Measurements from ENCODE around the gene EDA.

Gene EDA

DNA sequence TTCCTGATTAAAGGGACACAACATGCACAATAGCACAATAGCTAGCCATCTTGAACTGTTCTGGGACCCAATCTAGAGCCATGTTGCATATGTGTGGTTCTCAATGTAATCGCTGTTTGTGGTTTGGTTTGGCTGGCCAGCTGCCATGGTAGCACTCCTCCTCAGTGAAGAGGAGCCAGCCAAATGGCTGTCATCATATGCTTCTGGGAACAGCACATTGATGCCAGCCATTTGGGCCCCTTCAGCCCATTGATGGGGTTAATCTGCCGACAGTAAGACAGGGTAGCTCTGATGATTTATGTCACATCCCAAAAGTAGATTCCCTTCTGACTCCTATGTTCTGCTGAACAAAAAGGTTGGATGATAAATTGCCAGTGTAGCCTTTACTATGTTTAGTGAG, 385.4 kb downstream of the EDA start:
- TF ChIP-seq, protein P1, sequence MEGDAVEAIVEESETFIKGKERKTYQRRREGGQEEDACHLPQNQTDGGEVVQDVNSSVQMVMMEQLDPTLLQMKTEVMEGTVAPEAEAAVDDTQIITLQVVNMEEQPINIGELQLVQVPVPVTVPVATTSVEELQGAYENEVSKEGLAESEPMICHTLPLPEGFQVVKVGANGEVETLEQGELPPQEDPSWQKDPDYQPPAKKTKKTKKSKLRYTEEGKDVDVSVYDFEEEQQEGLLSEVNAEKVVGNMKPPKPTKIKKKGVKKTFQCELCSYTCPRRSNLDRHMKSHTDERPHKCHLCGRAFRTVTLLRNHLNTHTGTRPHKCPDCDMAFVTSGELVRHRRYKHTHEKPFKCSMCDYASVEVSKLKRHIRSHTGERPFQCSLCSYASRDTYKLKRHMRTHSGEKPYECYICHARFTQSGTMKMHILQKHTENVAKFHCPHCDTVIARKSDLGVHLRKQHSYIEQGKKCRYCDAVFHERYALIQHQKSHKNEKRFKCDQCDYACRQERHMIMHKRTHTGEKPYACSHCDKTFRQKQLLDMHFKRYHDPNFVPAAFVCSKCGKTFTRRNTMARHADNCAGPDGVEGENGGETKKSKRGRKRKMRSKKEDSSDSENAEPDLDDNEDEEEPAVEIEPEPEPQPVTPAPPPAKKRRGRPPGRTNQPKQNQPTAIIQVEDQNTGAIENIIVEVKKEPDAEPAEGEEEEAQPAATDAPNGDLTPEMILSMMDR (IDR thresholded peaks at IDR 0.05; ENCODE audit: low read depth, low read length) = no peak
- no peak for DNase-seq (ENCODE audit: extremely low read depth, low read depth)

DNA sequence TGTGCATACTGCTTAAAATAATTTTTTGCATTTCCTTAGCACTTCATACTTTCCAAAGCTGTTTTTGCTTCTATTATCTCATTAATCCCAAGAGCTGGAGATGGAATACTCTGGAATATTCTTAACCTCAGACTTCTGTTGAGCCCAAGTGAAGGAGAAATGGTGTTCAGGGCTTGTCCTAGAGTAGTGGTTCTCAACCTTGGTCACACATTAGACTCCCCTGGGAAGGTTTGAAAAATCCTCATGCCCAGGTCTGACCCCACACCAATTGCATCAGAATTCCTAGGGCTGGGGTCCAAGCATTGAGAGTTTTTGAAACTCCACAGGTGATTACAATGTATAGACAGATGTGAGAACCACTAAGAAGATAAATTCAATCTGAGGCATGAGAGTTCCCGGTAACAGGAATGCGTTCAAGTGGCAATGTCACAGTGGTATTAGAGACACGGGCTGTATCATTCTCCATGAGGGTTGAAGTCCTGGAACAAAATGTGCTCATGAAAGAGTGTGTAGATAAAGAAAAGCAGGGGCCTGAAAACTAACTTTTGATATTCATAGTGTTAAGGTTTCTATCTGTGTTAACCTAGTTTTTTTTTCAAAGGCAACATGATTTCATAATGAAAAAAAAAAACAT, 385.9 kb downstream of the EDA start:
- TF ChIP-seq, protein P1 (IDR thresholded peaks at IDR 0.05; ENCODE audit: low read depth, low read length) = no peak
- no peak for DNase-seq (ENCODE audit: extremely low read depth, low read depth)

DNA sequence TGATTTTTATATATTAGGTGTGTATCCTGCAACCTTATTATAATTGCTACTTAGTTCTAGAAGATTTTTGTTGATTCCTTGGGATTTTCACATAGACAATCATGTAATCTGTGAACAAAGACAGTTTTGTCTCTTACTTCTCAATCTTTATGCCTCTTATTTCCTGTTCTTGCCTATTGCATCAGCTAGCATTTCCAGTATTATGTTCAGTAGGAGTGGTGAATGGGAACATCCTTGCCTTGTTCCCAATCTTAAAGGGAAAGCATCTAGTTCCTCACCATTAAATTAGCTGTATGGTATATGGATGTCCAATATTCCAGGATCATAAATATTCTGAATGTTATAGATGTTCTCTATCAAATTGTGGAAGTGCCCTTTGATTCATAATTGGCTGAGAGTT, 392.0 kb downstream of the EDA start:
- TF ChIP-seq, protein P1 (IDR thresholded peaks at IDR 0.05; ENCODE audit: low read depth, low read length) = no peak
- no peak for DNase-seq (ENCODE audit: extremely low read depth, low read depth)

DNA sequence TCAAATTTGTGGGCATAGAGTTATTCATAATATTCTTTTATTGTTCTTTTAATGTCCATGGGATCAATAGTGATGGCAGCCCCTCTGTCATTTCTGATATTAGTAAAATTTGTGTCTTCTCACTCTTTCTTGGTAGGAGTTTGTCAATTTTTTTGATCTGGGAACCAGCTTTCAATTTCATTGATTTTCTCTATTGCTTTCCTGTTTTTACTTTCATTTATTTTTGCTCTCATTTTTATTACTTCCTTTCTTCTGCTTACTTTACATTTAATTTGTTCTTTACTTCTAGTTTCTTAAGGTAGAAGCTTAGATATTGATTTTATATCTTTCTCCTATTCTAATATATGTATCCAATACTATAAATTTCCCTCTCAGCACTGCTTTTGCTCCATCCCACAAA, 393.1 kb downstream of the EDA start:
- DNase-seq (ENCODE audit: extremely low read depth, low read depth) = no peak
- TF ChIP-seq, protein P1 (IDR thresholded peaks at IDR 0.05; ENCODE audit: low read depth, low read length) = no peak

DNA sequence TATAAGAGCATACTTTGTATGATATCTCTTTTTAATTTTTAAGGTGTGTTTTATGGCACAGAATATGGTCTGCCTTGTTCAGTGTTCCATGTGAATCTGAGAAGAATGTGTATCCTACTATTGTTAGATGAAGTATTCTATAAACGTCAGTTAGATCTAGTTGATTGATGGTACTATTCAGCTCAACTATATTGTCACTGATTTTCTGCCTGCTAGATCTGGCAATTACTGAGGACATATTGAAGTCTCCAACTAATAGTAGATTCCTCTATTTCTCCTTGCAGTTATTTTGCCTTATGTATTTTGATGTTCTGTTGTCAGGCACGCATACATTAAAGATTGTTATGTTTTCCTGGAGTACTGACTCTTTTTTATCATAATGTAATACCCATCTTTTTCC, 394.1 kb downstream of the EDA start:
- TF ChIP-seq, protein P1 (IDR thresholded peaks at IDR 0.05; ENCODE audit: low read depth, low read length) = no peak
- DNase-seq (ENCODE audit: extremely low read depth, low read depth) = no peak

DNA sequence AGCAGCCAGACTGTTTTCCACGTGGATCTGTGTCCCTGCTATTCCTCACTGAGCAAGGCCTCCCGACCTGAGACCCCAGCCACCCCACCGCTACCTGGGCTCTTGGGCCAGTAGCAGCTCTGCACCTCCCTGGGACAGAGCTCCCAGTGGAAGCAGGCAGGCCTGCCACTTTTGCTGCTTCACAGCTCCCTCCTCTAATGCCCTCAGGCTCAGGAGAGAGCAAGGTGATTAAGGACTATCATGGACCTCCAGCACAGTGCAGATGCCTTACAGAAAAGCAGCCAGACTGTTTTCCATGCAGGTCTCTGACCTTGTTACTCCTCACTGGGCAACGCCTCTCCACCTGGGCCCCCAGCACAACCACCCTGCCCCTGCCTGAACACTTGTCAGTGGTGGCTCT, 396.8 kb downstream of the EDA start:
- DNase-seq (ENCODE audit: extremely low read depth, low read depth) = no peak
- TF ChIP-seq, protein P1 (IDR thresholded peaks at IDR 0.05; ENCODE audit: low read depth, low read length) = no peak

DNA sequence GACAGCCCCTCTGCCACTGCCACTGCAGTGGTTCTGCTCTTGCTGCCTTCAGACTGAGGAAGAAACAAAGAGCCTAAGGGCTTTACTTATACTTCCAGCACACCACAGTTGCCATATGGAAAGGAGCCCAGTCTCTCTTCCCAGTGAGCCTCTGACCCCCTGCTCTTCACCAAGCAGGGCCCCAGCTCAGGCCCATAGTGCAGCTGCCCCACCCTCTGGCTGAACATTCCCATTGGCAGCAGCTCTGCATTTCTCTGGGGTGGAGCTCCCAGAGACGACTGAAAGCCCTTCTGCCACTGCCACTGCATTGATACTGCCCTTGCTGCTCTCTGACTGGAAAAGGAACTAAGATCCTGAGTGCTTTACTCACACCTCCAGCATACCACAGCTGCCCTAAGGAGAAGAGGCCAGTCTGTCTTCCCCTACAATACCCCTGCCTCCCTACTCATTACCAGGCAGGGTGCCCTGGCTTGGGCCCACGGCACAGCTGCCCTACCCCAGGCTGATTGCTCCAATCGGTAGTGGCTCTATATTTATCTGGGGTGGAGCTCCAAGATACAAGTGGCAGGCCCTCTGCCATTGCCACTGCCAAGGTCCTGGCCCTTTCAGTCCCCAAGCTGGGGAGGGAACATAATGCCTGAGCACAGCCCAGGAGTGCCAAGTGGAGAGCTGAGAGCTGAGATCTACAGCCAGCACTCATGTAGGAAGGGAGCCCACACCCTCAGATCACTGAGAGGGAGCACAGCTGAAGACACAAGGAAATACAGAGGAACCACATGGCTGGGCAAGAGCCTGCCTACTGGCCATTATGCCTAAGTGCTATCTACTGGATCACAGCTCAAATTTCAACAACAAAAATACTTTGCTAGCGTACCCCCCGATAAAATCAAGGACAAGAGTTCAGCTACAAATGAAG, 397.8 kb downstream of the EDA start:
- TF ChIP-seq, protein P1 (IDR thresholded peaks at IDR 0.05; ENCODE audit: low read depth, low read length) = no peak
- no peak for DNase-seq (ENCODE audit: extremely low read depth, low read depth)
